Muscle layer of colon (tissue), 2 donors: ENCODE data around the gene CYTH3.

ENCODE experiments used
- H3K27ac ChIP-seq: one replicate; pipeline ENCODE4 v1.7.0; 2013; ENCODE audit warnings: low read depth, mild to moderate bottlenecking, low read length, moderate library complexity
- H3K27me3 ChIP-seq, 2 donors: one replicate each; pipeline ENCODE4 v1.7.0; 2013; ENCODE audit warnings: low read length in 2 of 2, mild to moderate bottlenecking in 2 of 2; ENCODE audit not compliant: insufficient read depth in 2 of 2, control insufficient read depth in 1 of 2
- H3K36me3 ChIP-seq: one replicate; pipeline ENCODE4 v1.7.0; 2013; ENCODE audit warnings: mild to moderate bottlenecking, low read length; ENCODE audit not compliant: insufficient read depth
- H3K4me1 ChIP-seq: one replicate; pipeline ENCODE4 v1.7.0; 2013; ENCODE audit warnings: mild to moderate bottlenecking, low read length; ENCODE audit not compliant: insufficient read depth
- H3K4me3 ChIP-seq, 2 donors: one replicate each; pipeline ENCODE4 v1.7.0; 2013; ENCODE audit warnings: low read length in 2 of 2, low read depth in 1 of 2, mild to moderate bottlenecking in 1 of 2, moderate library complexity in 1 of 2
- H3K9ac ChIP-seq: one replicate; pipeline ENCODE4 v1.7.0; 2013; ENCODE audit warnings: low read length
- H3K9me3 ChIP-seq: one replicate; pipeline ENCODE4 v1.7.0; 2013; ENCODE audit warnings: mild to moderate bottlenecking, low read length
- donor health status: abdominal sarcoma.
- donor health status: Adenocarcinoma of cecum.

The CYTH3 gene

DNA sequence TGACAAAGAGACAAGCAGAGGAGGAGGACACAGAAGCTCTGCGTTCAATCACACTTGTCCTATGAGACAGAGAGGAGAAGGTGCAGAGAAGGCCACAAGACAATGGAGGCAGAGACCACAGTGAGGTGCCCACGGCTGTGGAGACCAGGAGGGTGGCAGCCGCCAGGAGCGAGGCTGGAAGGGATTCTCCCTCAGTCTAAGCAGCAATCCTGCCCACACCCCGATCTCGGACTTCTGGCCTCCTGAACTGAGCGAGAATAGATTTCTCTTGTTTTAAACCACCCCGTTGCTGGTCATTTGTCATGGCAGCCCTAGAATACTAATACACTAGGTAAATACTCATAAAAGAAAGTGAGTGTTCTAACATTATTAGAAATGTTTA is 92.1 kb downstream of the CYTH3 start:
- H3K27me3 ChIP-seq = no peaks in the 10 kb centered on the region
- peaks cover 19% of the 10 kb centered on the region for H3K4me1 ChIP-seq
- H3K27ac ChIP-seq = no peak overlapping the region
- no peak overlapping the region for H3K9ac ChIP-seq
- no peak overlapping the region for H3K4me3 ChIP-seq
- H3K36me3 ChIP-seq = peaks cover 5% of the 10 kb centered on the region
- no peaks in the 10 kb centered on the region for H3K9me3 ChIP-seq

DNA sequence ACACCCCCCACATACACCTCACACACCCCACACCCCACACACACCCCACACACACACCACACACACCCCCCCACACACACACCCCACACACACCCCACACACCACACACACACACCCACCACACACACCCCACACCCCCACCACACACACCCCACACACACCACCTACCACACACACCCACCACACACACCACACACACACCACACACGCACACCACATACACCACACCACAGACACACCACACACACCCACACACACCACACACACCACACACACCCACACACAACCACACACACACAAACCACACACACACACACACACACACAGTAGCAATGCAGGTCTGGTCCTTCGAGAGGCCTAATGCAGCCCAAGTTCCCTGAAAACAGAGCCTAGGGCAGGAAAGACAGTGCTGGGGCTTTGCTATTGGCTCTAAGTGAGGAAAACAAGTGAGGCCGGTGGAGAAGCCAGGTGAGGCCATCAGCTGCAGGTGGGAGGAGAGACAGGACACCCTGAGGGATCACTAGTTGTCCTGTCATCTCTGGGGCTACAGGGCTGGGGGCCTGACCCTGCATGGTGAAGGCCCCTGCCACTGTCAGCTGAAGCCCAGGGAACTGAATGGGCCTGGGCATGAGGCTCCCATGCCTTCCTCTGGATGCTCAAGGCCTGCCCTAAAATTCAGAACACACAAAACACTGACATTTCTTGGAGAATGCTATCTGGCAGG is 92.6 kb downstream of the CYTH3 start:
- H3K9ac ChIP-seq = no peak overlapping the region
- no peaks in the 10 kb centered on the region for H3K27me3 ChIP-seq
- H3K36me3 ChIP-seq = peaks cover 9% of the 10 kb centered on the region
- no peak overlapping the region for H3K27ac ChIP-seq
- H3K4me3 ChIP-seq = no peak overlapping the region
- peaks cover 19% of the 10 kb centered on the region for H3K4me1 ChIP-seq
- no peaks in the 10 kb centered on the region for H3K9me3 ChIP-seq

DNA sequence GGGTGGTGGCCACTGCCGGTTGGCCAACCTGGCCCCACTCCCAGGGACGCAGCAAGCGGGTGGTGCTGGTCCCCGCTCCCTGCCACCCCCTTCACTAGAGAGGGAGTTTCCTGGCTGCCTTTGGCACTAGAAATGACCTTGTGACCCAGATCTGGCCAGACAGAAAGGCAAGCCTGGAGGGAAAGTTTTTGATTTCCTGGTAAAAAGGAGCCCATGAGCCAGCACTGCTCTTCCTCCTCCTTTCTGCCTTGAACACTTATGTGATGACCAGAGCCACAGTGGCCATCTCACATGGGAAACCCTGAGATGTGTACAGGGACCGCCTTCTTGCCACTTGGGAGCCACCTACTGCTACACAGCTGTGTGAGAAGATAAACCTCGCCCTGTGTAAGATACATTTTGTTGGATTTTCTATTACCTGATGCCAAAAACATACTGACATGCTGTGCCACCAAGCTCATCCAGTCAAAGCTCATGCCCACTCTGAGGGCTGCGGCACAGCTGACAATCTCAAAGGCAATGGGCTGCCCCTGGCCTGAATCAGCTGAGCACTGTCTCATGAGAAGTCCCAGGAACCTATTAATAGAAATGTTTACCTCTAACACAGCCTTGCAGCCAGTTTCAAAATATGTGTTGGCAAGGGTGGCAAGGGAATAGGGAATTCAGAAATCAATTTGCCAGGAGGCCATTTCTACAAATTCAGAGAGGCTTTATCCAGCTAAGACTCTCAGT is 94.0 kb downstream of the CYTH3 start:
- H3K9ac ChIP-seq = no peak overlapping the region
- peaks cover 9% of the 10 kb centered on the region for H3K36me3 ChIP-seq
- no peak overlapping the region for H3K4me3 ChIP-seq
- H3K27me3 ChIP-seq = no peaks in the 10 kb centered on the region
- no peak overlapping the region for H3K27ac ChIP-seq
- H3K9me3 ChIP-seq = no peaks in the 10 kb centered on the region
- peaks cover 19% of the 10 kb centered on the region for H3K4me1 ChIP-seq

GRCh38 chr7:6175645-6176044 is 96.8 kb downstream of the CYTH3 start:
- Histone ChIP-seq H3K9ac (no peak overlapping the region), H3K9me3 (no peaks in the 10 kb centered on the region), H3K27ac (no peak overlapping the region), H3K27me3 (no peaks in the 10 kb centered on the region), H3K4me3 (no peak overlapping the region), H3K4me1 (peaks cover 19% of the 10 kb centered on the region), H3K36me3 (peaks cover 21% of the 10 kb centered on the region)

DNA sequence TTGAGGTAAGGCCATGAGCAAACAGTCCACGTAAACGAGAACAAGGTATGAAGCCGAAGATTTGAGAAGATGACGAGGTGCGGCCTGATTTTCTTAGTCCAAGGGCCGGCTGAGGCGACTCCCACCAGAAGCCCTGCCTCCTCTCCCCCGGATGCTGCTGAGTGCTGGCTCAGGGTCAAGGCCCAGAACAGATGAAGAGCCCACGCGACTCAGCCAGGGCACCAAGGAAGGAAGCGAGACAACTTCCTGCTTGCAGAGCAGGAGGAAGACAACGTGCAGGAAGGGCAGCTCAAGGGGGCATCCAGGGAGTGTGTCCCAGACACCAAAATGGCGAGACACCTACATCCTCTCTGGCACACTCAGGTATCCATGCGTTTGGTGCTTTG is 99.5 kb downstream of the CYTH3 start:
- Histone ChIP-seq H3K9me3 (no peaks in the 10 kb centered on the region), H3K9ac (no peak overlapping the region), H3K36me3 (peaks cover 21% of the 10 kb centered on the region), H3K4me1 (peaks cover 4% of the 10 kb centered on the region), H3K27ac (no peak overlapping the region), H3K4me3 (no peak overlapping the region), H3K27me3 (no peaks in the 10 kb centered on the region)

DNA sequence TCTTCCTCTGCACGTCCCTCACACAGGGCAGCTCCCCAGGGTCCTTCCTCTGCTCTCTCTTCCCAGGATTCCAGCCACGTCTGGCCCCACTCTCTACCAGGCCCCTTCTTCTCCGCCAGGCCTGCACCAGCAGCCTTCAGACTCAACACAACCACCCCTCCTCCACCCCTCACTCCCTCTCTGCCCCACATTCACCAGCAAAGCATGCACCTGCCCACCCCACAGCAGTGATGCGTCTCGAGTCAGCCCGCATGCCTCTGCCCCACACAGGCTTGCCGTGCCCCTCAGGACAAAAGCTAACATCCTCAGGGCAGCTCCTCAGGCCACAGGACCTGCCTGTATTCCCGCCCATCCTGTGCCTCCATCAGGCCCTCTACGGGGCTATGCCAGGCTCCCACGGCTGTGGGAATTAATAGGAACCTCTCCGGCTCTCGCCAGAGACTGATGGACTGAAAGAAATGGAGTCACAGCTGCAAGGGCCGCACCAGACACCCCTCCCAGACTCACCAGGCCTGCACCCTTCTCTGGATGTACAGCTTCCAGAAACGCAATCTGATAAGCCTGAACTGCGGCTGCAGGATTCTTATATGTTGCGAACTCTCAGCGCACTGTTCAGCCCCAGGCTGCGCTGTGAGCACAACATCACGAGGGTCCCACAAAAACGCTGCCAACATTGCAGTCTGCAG is 100.1 kb downstream of the CYTH3 start:
- no peak overlapping the region for H3K4me3 ChIP-seq
- H3K27me3 ChIP-seq = no peaks in the 10 kb centered on the region
- no peak overlapping the region for H3K9ac ChIP-seq
- no peaks in the 10 kb centered on the region for H3K9me3 ChIP-seq
- peaks cover 21% of the 10 kb centered on the region for H3K36me3 ChIP-seq
- H3K27ac ChIP-seq = no peak overlapping the region
- H3K4me1 ChIP-seq = no peaks in the 10 kb centered on the region

- no peak overlapping the region for H3K9ac ChIP-seq
- no peak overlapping the region for H3K4me3 ChIP-seq
- H3K9me3 ChIP-seq = no peaks in the 10 kb centered on the region
- H3K4me1 ChIP-seq = no peaks in the 10 kb centered on the region
- no peaks in the 10 kb centered on the region for H3K27me3 ChIP-seq
- peaks cover 19% of the 10 kb centered on the region for H3K36me3 ChIP-seq
- H3K27ac ChIP-seq = no peak overlapping the region
These were observed 100.7 kb downstream of the CYTH3 start for GRCh38 chr7:6171532-6172223.

- H3K4me3 ChIP-seq = no peak overlapping the region
- no peaks in the 10 kb centered on the region for H3K27me3 ChIP-seq
- no peaks in the 10 kb centered on the region for H3K9me3 ChIP-seq
- peaks cover 17% of the 10 kb centered on the region for H3K36me3 ChIP-seq
- H3K4me1 ChIP-seq = no peaks in the 10 kb centered on the region
- H3K27ac ChIP-seq = no peak overlapping the region
- no peak overlapping the region for H3K9ac ChIP-seq
These were observed 101.6 kb downstream of the CYTH3 start for GRCh38 chr7:6170571-6171531.

DNA sequence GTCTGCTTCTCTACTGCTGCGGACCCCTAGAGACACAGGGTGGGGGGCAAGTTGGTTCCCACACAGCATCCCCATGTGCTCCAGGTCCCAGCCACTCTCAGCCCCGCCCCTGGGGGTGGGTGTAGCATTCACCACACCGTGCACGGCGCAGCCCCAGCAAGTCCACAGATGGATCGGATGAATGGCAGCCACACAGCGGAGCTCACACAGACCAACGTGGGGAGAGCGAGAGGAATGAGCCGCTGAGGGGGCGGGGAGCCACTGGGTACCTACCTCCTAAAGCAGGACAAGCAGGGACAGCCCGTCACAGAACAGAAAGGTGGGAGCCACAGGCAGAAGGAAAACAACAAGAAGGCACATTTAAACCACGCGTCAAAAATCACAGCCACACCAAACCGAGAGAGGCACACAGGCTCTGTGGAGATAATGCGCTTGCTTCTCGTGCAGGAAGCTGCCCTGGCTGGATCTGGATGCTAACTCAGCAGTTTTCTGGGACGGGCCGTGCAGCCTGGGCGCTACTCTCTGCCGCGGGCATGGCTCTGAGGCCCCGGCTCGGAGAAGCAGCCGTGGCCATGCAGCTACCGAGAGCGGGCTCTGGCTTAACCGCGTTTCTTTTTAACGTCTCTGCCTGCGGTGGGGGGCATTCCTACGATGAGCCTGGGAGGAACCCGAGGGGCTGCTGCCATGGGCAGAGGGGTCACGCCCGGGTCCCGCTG is 102.5 kb downstream of the CYTH3 start:
- Histone ChIP-seq H3K9me3 (no peaks in the 10 kb centered on the region), H3K4me1 (no peaks in the 10 kb centered on the region), H3K9ac (no peak overlapping the region), H3K27ac (no peak overlapping the region), H3K27me3 (no peaks in the 10 kb centered on the region), H3K4me3 (peak overlapping the region in 1 of 2 donors; percentile 14), H3K36me3 (peaks cover 14% of the 10 kb centered on the region)

GRCh38 chr7:6168477-6168868 is 104.0 kb downstream of the CYTH3 start:
- H3K4me1 ChIP-seq = no peaks in the 10 kb centered on the region
- H3K9ac ChIP-seq = no peak overlapping the region
- H3K9me3 ChIP-seq = no peaks in the 10 kb centered on the region
- H3K27me3 ChIP-seq = no peaks in the 10 kb centered on the region
- peaks cover 17% of the 10 kb centered on the region for H3K36me3 ChIP-seq
- no peak overlapping the region for H3K4me3 ChIP-seq
- no peak overlapping the region for H3K27ac ChIP-seq
